GM19099 (cell line): ENCODE measurements around the gene MCF2.

ENCODE experiments used
- POLR2A ChIP-seq: IDR thresholded peaks from 3 replicates; pipeline ENCODE4 v1.6.1; 2011; ENCODE audit warnings: low read depth; ENCODE audit not compliant: insufficient read length; ENCODE audit errors: extremely low read depth

The MCF2 gene

GRCh38 chrX:139640259-139640658 lies 67.7 kb downstream of the MCF2 start:
- no peak for TF ChIP-seq POLR2A

- no peak for TF ChIP-seq POLR2A
Measured at GRCh38 chrX:139639253-139639652, 68.7 kb downstream of the MCF2 start.

GRCh38 chrX:139600105-139600504 lies 107.9 kb downstream of the MCF2 start:
- no peak for TF ChIP-seq POLR2A

- no peak for TF ChIP-seq POLR2A
Measured at GRCh38 chrX:139596068-139596467, 111.9 kb downstream of the MCF2 start.

- TF ChIP-seq POLR2A: no peak
Measured at GRCh38 chrX:139585613-139586012, 122.4 kb downstream of the MCF2 start.

GRCh38 chrX:139581068-139581467 lies 126.9 kb downstream of the MCF2 start:
- no peak for TF ChIP-seq POLR2A

GRCh38 chrX:139566981-139567380 lies 141.0 kb downstream of the MCF2 start:
- no peak for TF ChIP-seq POLR2A

- no peak for TF ChIP-seq POLR2A
Measured at GRCh38 chrX:139563251-139563650, 144.7 kb downstream of the MCF2 start.

- no peak for TF ChIP-seq POLR2A
Measured at GRCh38 chrX:139560221-139560620, 147.7 kb downstream of the MCF2 start.

- TF ChIP-seq POLR2A: no peak
Measured at GRCh38 chrX:139559383-139560042, 148.5 kb downstream of the MCF2 start.

- TF ChIP-seq POLR2A: no peak
Measured at GRCh38 chrX:139554991-139555675, 152.8 kb downstream of the MCF2 start.

- TF ChIP-seq POLR2A: no peak
Measured at GRCh38 chrX:139554376-139554775, 153.6 kb downstream of the MCF2 start.

- TF ChIP-seq POLR2A: no peak
Measured at GRCh38 chrX:139544591-139544990, 163.4 kb downstream of the MCF2 start.

- TF ChIP-seq POLR2A: no peak
Measured at GRCh38 chrX:139543920-139544319, 164.0 kb downstream of the MCF2 start.

GRCh38 chrX:139542652-139543051 lies 165.3 kb downstream of the MCF2 start:
- no peak for TF ChIP-seq POLR2A

GRCh38 chrX:139538907-139539790 lies 168.8 kb downstream of the MCF2 start:
- no peak for TF ChIP-seq POLR2A

- TF ChIP-seq POLR2A: no peak
Measured at GRCh38 chrX:139533444-139533843, 174.5 kb downstream of the MCF2 start.

- no peak for TF ChIP-seq POLR2A
Measured at GRCh38 chrX:139532834-139533233, 175.1 kb downstream of the MCF2 start.
